ENCODE data around the gene SYNDIG1. TPM values are rescaled to one million over a fixed set of nuclear protein-coding genes. Genes with fewer than 3 reads are reported as not detected.

Gene SYNDIG1
- total RNA-seq, 6 experiments from 2014 or later: not detected

GRCh38 chr20:24492698-24493097, 23.3 kb downstream of the SYNDIG1 start:
- WGBS (ENCODE audit: insufficient coverage, low coverage, low lambda C conversion rate, missing lambda C conversion rate): 51% methylated on average over 2 of the region's 2 CpGs
- Histone ChIP-seq H3K9me3 (no peaks in the 10 kb centered on the region), H3K4me3 (no peak overlapping the region), H3K4me1 (no peaks in the 10 kb centered on the region), H3K27me3 (no peaks in the 10 kb centered on the region), H3K36me3 (no peaks in the 10 kb centered on the region), H3K27ac (no peak overlapping the region)
- intact Hi-C loops (cut with DNase I): no loop called here
- no peak for TF ChIP-seq CTCF (IDR thresholded peaks at IDR 0.05)
- TF ChIP-seq POLR2A (IDR thresholded peaks at IDR 0.05): no peak
- DNase-seq: no peak
- ATAC-seq: no peak

DNA sequence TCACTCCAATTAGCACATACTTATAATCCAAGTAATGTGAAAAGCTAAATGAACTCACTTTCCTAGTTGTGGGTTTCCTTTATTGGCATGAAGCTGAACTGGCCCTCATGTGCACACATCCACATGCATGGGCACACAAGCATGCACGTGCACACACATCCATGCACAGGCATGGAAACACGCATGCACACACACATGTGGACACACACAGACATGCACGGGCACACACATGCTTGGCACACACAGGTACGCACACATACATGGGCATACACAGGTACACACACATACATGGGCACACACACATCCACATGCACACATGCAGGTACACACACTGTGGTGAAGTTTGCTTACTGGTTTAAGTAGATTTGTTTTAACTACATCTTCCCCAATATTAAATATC, 23.8 kb downstream of the SYNDIG1 start:
- Histone ChIP-seq H3K27me3 (no peaks in the 10 kb centered on the region), H3K36me3 (no peaks in the 10 kb centered on the region), H3K4me3 (no peak overlapping the region), H3K9me3 (no peaks in the 10 kb centered on the region), H3K27ac (no peak overlapping the region), H3K4me1 (no peaks in the 10 kb centered on the region)
- DNase-seq (no peak), ATAC-seq (no peak)
- 50% methylated on average over 2 of the region's 4 CpGs for WGBS (ENCODE audit: insufficient coverage, low coverage, low lambda C conversion rate, missing lambda C conversion rate)
- intact Hi-C loops (cut with DNase I): no loop called here
- TF ChIP-seq POLR2A (IDR thresholded peaks at IDR 0.05) (no peak), CTCF (IDR thresholded peaks at IDR 0.05) (no peak)

GRCh38 chr20:24493661-24494459, 24.4 kb downstream of the SYNDIG1 start:
- no peaks in the 10 kb centered on the region for H3K4me1 ChIP-seq
- WGBS (ENCODE audit: insufficient coverage, low coverage, low lambda C conversion rate, missing lambda C conversion rate): 67% methylated on average over 20 of the region's 23 CpGs

DNA sequence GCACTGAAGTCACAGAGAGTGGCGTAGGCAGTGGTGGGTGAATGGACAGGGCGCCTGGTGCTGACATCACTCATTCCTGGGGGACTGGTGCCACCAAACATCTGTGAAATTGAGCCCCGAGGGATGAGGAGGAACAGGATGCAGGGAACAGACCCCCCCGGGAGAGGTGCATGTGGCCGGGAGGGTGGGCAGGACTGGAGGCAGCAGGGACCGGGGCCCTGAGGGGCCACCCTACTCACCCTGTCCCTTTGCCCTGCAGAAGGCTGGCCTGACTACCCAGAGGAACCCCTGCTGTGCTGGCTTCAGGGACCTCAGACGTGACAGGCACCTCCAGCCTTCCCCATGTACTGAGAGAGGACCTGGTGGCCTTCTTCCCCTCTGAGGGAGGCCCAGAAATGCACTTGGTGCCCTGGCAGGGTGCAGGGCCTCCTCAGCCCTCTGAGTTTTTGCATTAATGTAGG, 25.1 kb downstream of the SYNDIG1 start:
- no CpG with 5 or more reads among the region's 7 CpGs for WGBS (ENCODE audit: insufficient coverage, low coverage, low lambda C conversion rate, missing lambda C conversion rate)
- Histone ChIP-seq H3K4me1 (no peaks in the 10 kb centered on the region), H3K27me3 (no peaks in the 10 kb centered on the region), H3K9me3 (no peaks in the 10 kb centered on the region), H3K36me3 (no peaks in the 10 kb centered on the region), H3K27ac (no peak overlapping the region), H3K4me3 (no peak overlapping the region)
- intact Hi-C loops (cut with DNase I): no loop called here
- no peak for ATAC-seq
- no peak for TF ChIP-seq POLR2A (IDR thresholded peaks at IDR 0.05)
- TF ChIP-seq CTCF (IDR thresholded peaks at IDR 0.05): no peak
- DNase-seq: no peak

More at GRCh38 chr20:24493661-24494459, 24.4 kb downstream of the SYNDIG1 start:
- TF ChIP-seq CTCF (IDR thresholded peaks at IDR 0.05) (no peak), POLR2A (IDR thresholded peaks at IDR 0.05) (no peak)
- no peak for ATAC-seq
- intact Hi-C loops (cut with DNase I): no loop called here
- Histone ChIP-seq H3K9me3 (no peaks in the 10 kb centered on the region), H3K36me3 (no peaks in the 10 kb centered on the region), H3K27ac (no peak overlapping the region), H3K4me3 (no peak overlapping the region), H3K27me3 (no peaks in the 10 kb centered on the region)
- DNase-seq: no peak
